DMS53 treated with DMSO at 0.1 percent for 48 hours (cell line): ENCODE data around the gene ILK.

Source experiments
- DNase-seq: peaks from one replicate; lab custom pipeline; 2025; ENCODE audit not compliant: unreplicated experiment; lab: John Stamatoyannopoulos, UW

Gene ILK

GRCh38 chr11:6633422-6634408 is 30.1 kb downstream of the ILK start:
- DNase-seq, result no peak

GRCh38 chr11:6634534-6634933 is 31.0 kb downstream of the ILK start:
- DNase-seq, result no peak

GRCh38 chr11:6635082-6635932 is 31.7 kb downstream of the ILK start:
- no peak for DNase-seq

GRCh38 chr11:6636480-6636879 is 32.9 kb downstream of the ILK start:
- DNase-seq, result no peak

- DNase-seq, result no peak
Measured at GRCh38 chr11:6637871-6638270, 34.3 kb downstream of the ILK start.

GRCh38 chr11:6638429-6638828 is 34.9 kb downstream of the ILK start:
- no peak for DNase-seq

- DNase-seq, result no peak
Measured at GRCh38 chr11:6640036-6640984, 36.7 kb downstream of the ILK start.

- no peak for DNase-seq
Measured at GRCh38 chr11:6640985-6641701, 37.6 kb downstream of the ILK start.

- DNase-seq, result no peak
Measured at GRCh38 chr11:6642957-6643356, 39.4 kb downstream of the ILK start.

GRCh38 chr11:6646071-6646470 is 42.5 kb downstream of the ILK start:
- DNase-seq, result no peak

GRCh38 chr11:6646576-6646917 is 43.0 kb downstream of the ILK start:
- no peak for DNase-seq

GRCh38 chr11:6646918-6647679 is 43.5 kb downstream of the ILK start:
- DNase-seq, result no peak

GRCh38 chr11:6647836-6648235 is 44.3 kb downstream of the ILK start:
- no peak for DNase-seq

GRCh38 chr11:6648501-6648900 is 44.9 kb downstream of the ILK start:
- DNase-seq, result no peak

- no peak for DNase-seq
Measured at GRCh38 chr11:6650104-6650503, 46.5 kb downstream of the ILK start.

- DNase-seq, result no peak
Measured at GRCh38 chr11:6650980-6651379, 47.4 kb downstream of the ILK start.

GRCh38 chr11:6652182-6652581 is 48.6 kb downstream of the ILK start:
- no peak for DNase-seq

- no peak for DNase-seq
Measured at GRCh38 chr11:6653097-6653496, 49.5 kb downstream of the ILK start.

- DNase-seq, result no peak
Measured at GRCh38 chr11:6653656-6654055, 50.1 kb downstream of the ILK start.
